GM19099 (cell line): ENCODE results near the gene SUPT16H.

ENCODE experiments used
- POLR2A ChIP-seq: IDR thresholded peaks from 3 replicates; pipeline ENCODE4 v1.6.1; 2011; ENCODE audit warnings: low read depth; ENCODE audit not compliant: insufficient read length; ENCODE audit errors: extremely low read depth

SUPT16H gene

GRCh38 chr14:21383848-21384493, at the start of gene SUPT16H:
Gene SUPT16H (minus strand): TSS chr14:21384019. CDS start chr14:21383927, 92 bp downstream.
- TF ChIP-seq POLR2A = peak; percentile 66

GRCh38 chr14:21431126-21431525, 47.3 kb upstream of the SUPT16H start:
- no peak for TF ChIP-seq POLR2A

DNA sequence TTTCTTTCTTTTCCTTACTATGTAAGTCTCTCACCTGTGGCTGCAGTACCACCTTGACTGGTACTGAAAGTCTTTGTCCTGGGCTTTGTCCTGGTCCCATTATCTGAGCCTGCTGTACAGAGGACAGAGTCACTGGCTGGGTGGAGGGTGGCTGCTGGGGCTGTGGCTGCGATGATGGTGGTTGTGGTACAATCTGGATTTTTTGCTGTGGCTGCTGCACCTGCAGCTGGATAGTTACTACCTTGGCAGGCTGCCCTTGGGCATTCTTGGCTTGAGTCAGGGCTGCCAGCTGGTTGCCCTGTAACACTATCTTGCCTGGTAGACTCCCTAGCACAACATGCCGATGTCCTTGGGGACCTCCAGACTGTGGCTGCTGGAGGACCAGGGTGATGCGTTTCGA, 45.1 kb upstream of the SUPT16H start:
- no peak for TF ChIP-seq POLR2A

DNA sequence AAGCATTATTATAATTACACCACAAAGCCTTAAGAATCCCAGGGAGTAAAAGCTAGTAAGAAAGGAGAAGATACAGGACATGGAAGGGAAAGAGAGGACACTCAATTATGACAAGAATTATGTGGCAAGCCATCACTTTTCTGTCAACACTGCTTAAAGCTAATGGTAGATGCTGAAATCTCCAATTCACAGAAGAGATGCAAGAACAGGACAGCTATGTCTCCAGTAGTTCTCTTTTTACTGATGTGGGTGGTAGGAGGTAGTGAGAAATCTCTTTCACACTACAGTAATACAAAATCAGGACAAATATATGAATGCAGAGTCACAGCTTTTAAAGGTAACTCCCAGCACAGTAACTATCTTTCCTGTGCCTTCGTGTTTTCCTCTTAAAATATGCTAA, 42.9 kb upstream of the SUPT16H start:
- no peak for TF ChIP-seq POLR2A

DNA sequence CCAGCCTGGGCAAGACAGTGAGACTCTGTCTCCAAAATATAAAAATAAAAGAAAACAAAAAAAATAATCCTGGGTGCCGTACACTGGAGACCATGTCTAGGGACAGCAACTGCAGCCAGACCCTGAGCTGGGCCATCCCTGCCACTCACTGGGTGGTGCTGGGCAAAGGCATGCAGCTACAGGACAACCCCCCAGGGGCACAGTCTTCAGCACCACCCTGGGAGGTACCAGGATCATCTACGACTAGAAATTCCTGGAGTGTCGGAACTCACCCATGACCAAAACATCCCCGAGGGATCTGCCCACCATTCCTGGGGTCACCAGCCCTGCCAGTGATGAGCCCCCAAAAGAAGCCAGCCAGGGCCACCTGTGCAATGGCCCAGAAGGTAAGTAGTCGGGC, 35.7 kb upstream of the SUPT16H start:
- TF ChIP-seq POLR2A = no peak

- TF ChIP-seq POLR2A = no peak
Observed at GRCh38 chr14:21415329-21415728, 31.5 kb upstream of the SUPT16H start.

DNA sequence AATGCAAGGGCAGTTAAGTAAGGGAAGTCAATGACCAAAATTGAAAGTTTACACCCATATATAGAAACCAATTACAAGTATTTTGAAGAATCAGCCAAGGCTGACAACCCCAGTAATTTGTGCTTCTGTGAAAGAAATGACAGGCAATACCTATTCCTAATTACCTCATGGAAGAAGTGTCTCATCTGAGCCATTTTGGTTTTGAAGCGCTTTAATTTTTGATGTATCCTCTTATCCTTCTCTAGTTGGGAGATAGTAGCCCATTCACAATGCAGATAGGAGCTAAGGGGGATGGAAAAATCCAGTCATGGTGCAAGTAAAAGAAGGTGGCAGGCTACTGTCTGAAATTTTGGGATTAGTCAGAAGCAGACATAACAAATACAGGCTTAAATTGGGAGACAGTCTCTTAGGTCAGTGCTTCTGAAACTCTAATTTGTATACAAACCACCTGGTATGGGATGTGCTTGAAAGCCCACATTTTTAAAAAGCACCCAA, 30.4 kb upstream of the SUPT16H start:
- no peak for TF ChIP-seq POLR2A

- no peak for TF ChIP-seq POLR2A
Observed at GRCh38 chr14:21408147-21408546, 24.3 kb upstream of the SUPT16H start.

DNA sequence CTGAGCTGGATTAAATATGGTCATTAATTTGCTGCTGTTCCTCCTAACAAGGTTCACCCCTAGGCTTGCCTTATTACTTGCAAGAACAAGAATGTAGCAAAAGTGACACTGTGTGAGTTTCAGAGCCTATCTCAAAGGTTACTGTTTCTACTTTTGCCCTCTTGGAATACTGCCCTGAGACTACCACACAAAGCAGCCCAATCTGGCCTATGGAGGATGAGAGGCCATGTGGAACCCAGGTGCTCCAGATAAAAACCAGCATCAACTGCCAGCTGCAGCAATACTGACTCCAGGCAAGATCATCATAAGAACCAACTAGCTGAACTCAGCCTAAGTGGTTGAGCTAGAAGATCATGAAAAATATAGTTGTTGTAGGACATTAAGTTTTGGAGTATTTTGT, 22.4 kb upstream of the SUPT16H start:
- no peak for TF ChIP-seq POLR2A

GRCh38 chr14:21405097-21405496, 21.3 kb upstream of the SUPT16H start:
- no peak for TF ChIP-seq POLR2A

DNA sequence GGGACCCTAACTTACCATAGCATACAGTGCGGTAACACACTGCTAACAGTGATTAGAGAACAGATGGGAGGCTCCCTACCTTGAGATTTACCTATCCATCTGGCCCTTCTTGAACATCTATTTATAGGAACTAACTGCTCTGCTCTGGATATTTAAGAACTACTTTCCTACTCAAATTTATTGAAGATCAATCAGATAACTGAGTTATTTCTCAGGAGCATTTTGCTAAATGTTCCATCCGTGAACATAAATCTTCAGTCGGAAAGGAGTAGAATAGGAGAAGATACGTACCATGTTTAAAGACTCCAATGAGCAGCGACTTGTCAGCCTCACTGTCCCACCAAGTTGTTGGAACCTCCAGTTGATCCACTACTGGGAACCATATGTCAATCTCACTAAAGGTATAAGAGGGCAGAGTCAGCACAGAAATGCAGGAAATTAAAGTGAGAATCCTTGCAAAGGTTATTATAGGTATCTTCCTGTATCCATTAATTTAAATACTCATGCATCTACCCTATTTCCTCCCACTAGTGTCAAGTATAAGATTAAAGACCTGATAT, 15.6 kb upstream of the SUPT16H start:
- no peak for TF ChIP-seq POLR2A

GRCh38 chr14:21398901-21399300, 15.1 kb upstream of the SUPT16H start:
- TF ChIP-seq POLR2A = no peak

GRCh38 chr14:21395450-21395849, 11.6 kb upstream of the SUPT16H start:
- TF ChIP-seq POLR2A = no peak

GRCh38 chr14:21385188-21385904, 1.5 kb upstream of the SUPT16H start:
- TF ChIP-seq POLR2A = no peak

DNA sequence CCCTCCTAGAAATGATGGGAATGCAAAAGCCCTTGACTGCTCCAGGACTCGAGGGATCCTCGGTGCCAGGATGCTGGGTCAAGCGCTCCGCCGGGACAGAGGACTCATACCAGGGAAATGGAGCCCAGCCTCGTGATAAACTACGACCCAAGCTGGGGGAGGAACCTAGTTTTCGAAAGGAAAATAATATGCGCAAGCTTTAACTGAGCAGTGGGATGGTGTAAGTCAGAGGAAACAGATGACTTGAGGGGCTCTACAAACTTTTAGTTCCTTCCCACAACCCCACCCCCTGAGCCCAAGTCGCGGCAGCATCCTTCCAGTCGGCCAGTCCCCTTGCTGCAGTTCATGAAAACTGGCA, 654 bp upstream of the SUPT16H start:
- no peak for TF ChIP-seq POLR2A
